Endothelial cell (in vitro differentiated cells): ENCODE measurements around the gene OR1M1. TPM values are rescaled to one million over a fixed set of nuclear protein-coding genes. Genes with fewer than 3 reads are reported as not detected.

Source experiments
- DNase-seq: peaks from one replicate; pipeline ENCODE4 v3.0.0; 2021; ENCODE audit warnings: low spot score
- H3K27ac Mint-ChIP-seq: one replicate; pipeline ENCODE4 v1.8.0; 2021; ENCODE audit warnings: mixed read lengths, inconsistent platforms; ENCODE audit not compliant: unreplicated experiment
- H3K27me3 Mint-ChIP-seq: one replicate; pipeline ENCODE4 v1.8.0; 2021; ENCODE audit warnings: mild to moderate bottlenecking, moderate library complexity, mixed read lengths, inconsistent platforms; ENCODE audit not compliant: unreplicated experiment
- H3K36me3 Mint-ChIP-seq: one replicate; pipeline ENCODE4 v1.8.0; 2021; ENCODE audit warnings: mild to moderate bottlenecking, low read depth, mixed read lengths, inconsistent platforms; ENCODE audit not compliant: unreplicated experiment
- H3K4me1 Mint-ChIP-seq: one replicate; pipeline ENCODE4 v1.8.0; 2021; ENCODE audit warnings: mild to moderate bottlenecking, mixed read lengths, inconsistent platforms; ENCODE audit not compliant: unreplicated experiment
- H3K4me3 Mint-ChIP-seq: one replicate; pipeline ENCODE4 v1.8.0; 2021; ENCODE audit warnings: mild to moderate bottlenecking, mixed read lengths, inconsistent platforms; ENCODE audit not compliant: unreplicated experiment
- H3K9me3 Mint-ChIP-seq: one replicate; pipeline ENCODE4 v1.8.0; 2021; ENCODE audit warnings: mixed read lengths, inconsistent platforms; ENCODE audit not compliant: unreplicated experiment
- CTCF ChIP-seq: fragments of 200-600 bp; sonication (generic); IDR thresholded peaks from one replicate; pipeline ENCODE4 v1.5.0; 2021; ENCODE audit warnings: antibody characterized with exemption; ENCODE audit not compliant: unreplicated experiment
- total RNA-seq: library from RNA; stranded (reverse); fragmentation: NEBNext Ultra II Directional; extraction: Animal tissue kit (Norgen Biotek cat#: 25700); gene quantifications from one replicate; pipeline ENCODE4 v1.2.1, GENCODE V29; 2021; ENCODE audit not compliant: unreplicated experiment

The OR1M1 gene
- total RNA-seq, 1 donor from 2014 or later = not detected

GRCh38 chr19:9075064-9075949, 11.6 kb upstream of the OR1M1 start:
- Mint-ChIP-seq H3K27me3 (peaks cover 2% of the 10 kb centered on the region), H3K4me3 (no peak overlapping the region), H3K4me1 (no peaks in the 10 kb centered on the region), H3K9me3 (peaks cover 21% of the 10 kb centered on the region), H3K36me3 (peaks cover 4% of the 10 kb centered on the region), H3K27ac (no peak overlapping the region)
- TF ChIP-seq CTCF = no peak
- DNase-seq = no peak

DNA sequence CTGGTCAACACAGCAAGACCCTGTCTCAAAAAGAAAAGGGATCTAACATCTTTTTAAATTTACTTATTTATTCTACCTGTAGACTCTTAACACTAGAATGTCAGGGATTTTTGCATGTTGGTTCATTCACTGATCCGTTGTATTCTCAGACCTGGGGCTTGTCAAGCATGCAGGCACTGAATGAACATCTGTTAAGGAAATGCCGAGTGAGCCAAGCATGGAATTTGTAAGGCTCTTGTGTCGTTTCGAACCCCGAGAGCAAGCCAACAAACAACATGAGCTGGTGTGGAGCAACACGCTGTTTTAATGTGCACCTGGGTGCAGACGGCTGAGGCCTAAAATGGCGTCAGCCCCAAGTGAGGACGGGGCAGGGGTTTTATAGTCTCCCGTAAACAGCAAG, 10.0 kb upstream of the OR1M1 start:
- Mint-ChIP-seq H3K27ac (no peak overlapping the region), H3K9me3 (peaks cover 21% of the 10 kb centered on the region), H3K36me3 (peaks cover 4% of the 10 kb centered on the region), H3K4me3 (no peak overlapping the region), H3K4me1 (no peaks in the 10 kb centered on the region), H3K27me3 (peaks cover 2% of the 10 kb centered on the region)
- no peak for DNase-seq
- TF ChIP-seq CTCF = no peak

DNA sequence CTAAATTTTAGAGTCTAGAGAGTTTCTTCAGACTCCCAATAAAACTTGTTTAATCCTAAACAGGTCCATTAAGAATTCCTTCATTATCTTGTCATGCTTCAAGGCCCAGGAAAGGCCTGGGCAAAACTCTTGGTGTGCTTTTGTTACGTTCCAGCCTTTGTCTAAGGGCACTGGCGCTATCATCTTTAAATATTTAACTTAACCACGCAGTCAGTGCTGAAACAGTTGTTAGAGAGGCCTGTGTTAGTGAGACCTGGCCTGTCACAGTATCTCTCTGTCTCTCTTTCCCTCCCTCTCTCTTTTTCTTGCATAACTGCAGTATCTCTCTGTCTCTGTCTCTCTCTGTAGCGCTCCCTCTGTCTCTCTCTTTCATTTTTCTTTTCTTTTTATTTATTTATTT, 8.2 kb upstream of the OR1M1 start:
- Mint-ChIP-seq H3K4me3 (no peak overlapping the region), H3K36me3 (peaks cover 7% of the 10 kb centered on the region), H3K27me3 (peaks cover 2% of the 10 kb centered on the region), H3K27ac (no peak overlapping the region), H3K9me3 (peaks cover 27% of the 10 kb centered on the region), H3K4me1 (no peaks in the 10 kb centered on the region)
- TF ChIP-seq CTCF = no peak
- no peak for DNase-seq

GRCh38 chr19:9107375-9107774, 20.5 kb downstream of the OR1M1 start, which contains the start of gene OR7G2:
Gene OR7G2, minus strand, starts transcription at chr19:9107475. Its CDS starts 4,232 bp downstream, at chr19:9103243.
- H3K9me3 Mint-ChIP-seq = peaks cover 43% of the 10 kb centered on the region
- DNase-seq = no peak
- H3K27ac Mint-ChIP-seq = no peak within 1 kb of the TSS
- no peak within 1 kb of the TSS for H3K4me3 Mint-ChIP-seq
- peaks cover 3% of the 10 kb centered on the region for H3K27me3 Mint-ChIP-seq
- no peaks in the 10 kb centered on the region for H3K4me1 Mint-ChIP-seq
- no peak for TF ChIP-seq CTCF
- H3K36me3 Mint-ChIP-seq = peaks cover 15% of the 10 kb centered on the region

- Mint-ChIP-seq H3K9me3 (peaks cover 43% of the 10 kb centered on the region), H3K4me1 (no peaks in the 10 kb centered on the region), H3K4me3 (no peak overlapping the region), H3K27me3 (peaks cover 3% of the 10 kb centered on the region), H3K36me3 (peaks cover 12% of the 10 kb centered on the region), H3K27ac (no peak overlapping the region)
- no peak for DNase-seq
- TF ChIP-seq CTCF = no peak
These were observed 23.1 kb downstream of the OR1M1 start for GRCh38 chr19:9109959-9110358.
